H9 (cell line): ENCODE data around the gene LPGAT1. TPM values are rescaled to one million over a fixed set of nuclear protein-coding genes. Genes with fewer than 3 reads are reported as not detected.

Source experiments
- DNase-seq: peaks from one replicate; pipeline ENCODE4 v3.0.0-alpha.2; 2017
- H2AFZ ChIP-seq: one replicate; pipeline ENCODE4 v1.6.1; 2013; ENCODE audit warnings: mild to moderate bottlenecking, low read length, control low read depth, moderate library complexity
- H2AK5ac ChIP-seq: 2 replicates; pipeline ENCODE4 v1.6.1; 2013; ENCODE audit warnings: low read length, control low read depth, mixed read lengths; ENCODE audit not compliant: insufficient read length
- H2BK120ac ChIP-seq: one replicate; pipeline ENCODE4 v1.6.1; 2013; ENCODE audit warnings: low read depth, mild to moderate bottlenecking, low read length, control low read depth, inconsistent platforms; ENCODE audit not compliant: poor library complexity, severe bottlenecking
- H2BK12ac ChIP-seq: 2 replicates; pipeline ENCODE4 v1.6.1; 2013; ENCODE audit warnings: low read length, control low read depth, mixed read lengths, low read depth; ENCODE audit not compliant: insufficient read length
- H2BK15ac ChIP-seq: 2 replicates; pipeline ENCODE4 v1.6.1; 2013; ENCODE audit warnings: low read depth, low read length, control low read depth
- H2BK20ac ChIP-seq: one replicate; pipeline ENCODE4 v1.6.1; 2013; ENCODE audit warnings: low read depth, mild to moderate bottlenecking, low read length, control low read depth, inconsistent platforms; ENCODE audit not compliant: poor library complexity, severe bottlenecking
- H2BK5ac ChIP-seq: 2 replicates; pipeline ENCODE4 v1.6.1; 2013; ENCODE audit warnings: low read length, control low read depth, mixed read lengths; ENCODE audit not compliant: insufficient read length
- H3K14ac ChIP-seq: 2 replicates; pipeline ENCODE4 v1.6.1; 2013; ENCODE audit warnings: low read length, control low read depth; ENCODE audit not compliant: insufficient read depth
- H3K18ac ChIP-seq: 2 replicates; pipeline ENCODE4 v1.6.1; 2013; ENCODE audit warnings: low read depth, mild to moderate bottlenecking, mixed read lengths, low read length, control low read depth; ENCODE audit not compliant: insufficient read length
- H3K23ac ChIP-seq: 2 replicates; pipeline ENCODE4 v1.6.1; 2013; ENCODE audit warnings: low read length, control low read depth, mixed read lengths, low read depth; ENCODE audit not compliant: insufficient read length
- H3K23me2 ChIP-seq: 2 replicates; pipeline ENCODE4 v1.6.1; 2013; ENCODE audit warnings: low read depth, mild to moderate bottlenecking, mixed read lengths, low read length, control low read depth; ENCODE audit not compliant: insufficient read length, poor library complexity, severe bottlenecking
- H3K27ac ChIP-seq: 2 replicates; pipeline ENCODE4 v1.5.1; 2013; ENCODE audit warnings: low read length, control low read depth, mixed read lengths, low read depth; ENCODE audit not compliant: insufficient read length
- H3K27me3 ChIP-seq: 2 replicates; pipeline ENCODE4 v1.6.1; 2013; ENCODE audit warnings: low read length, control low read depth, inconsistent platforms; ENCODE audit not compliant: insufficient read depth
- H3K4ac ChIP-seq: 2 replicates; pipeline ENCODE4 v1.6.1; 2013; ENCODE audit warnings: low read depth, mild to moderate bottlenecking, control low read depth, inconsistent platforms, low read length, moderate library complexity
- H3K4me1 ChIP-seq: 2 replicates; pipeline ENCODE4 v1.6.1; 2013; ENCODE audit warnings: low read length, control low read depth, inconsistent platforms; ENCODE audit not compliant: insufficient read depth
- H3K4me2 ChIP-seq: 2 replicates; pipeline ENCODE4 v1.6.1; 2013; ENCODE audit warnings: low read length, control low read depth, mixed read lengths; ENCODE audit not compliant: insufficient read length, insufficient read depth
- H3K56ac ChIP-seq: 2 replicates; pipeline ENCODE4 v1.6.1; 2013; ENCODE audit warnings: low read depth, mild to moderate bottlenecking, mixed read lengths, low read length, control low read depth; ENCODE audit not compliant: insufficient read length
- H3K79me1 ChIP-seq: 2 replicates; pipeline ENCODE4 v1.6.1; 2013; ENCODE audit warnings: low read depth, mild to moderate bottlenecking, moderate library complexity, low read length, control low read depth, inconsistent platforms; ENCODE audit not compliant: insufficient read depth, poor library complexity, severe bottlenecking
- H3K79me2 ChIP-seq: 2 replicates; pipeline ENCODE4 v1.6.1; 2013; ENCODE audit warnings: low read length, control low read depth, inconsistent platforms; ENCODE audit not compliant: insufficient read depth
- H3K9ac ChIP-seq: 2 replicates; pipeline ENCODE4 v1.6.1; 2013; ENCODE audit warnings: low read length, control low read depth, mixed read lengths; ENCODE audit not compliant: insufficient read length; ENCODE audit errors: extremely low read depth
- H3K9me3 ChIP-seq: one replicate; pipeline ENCODE4 v1.6.1; 2013; ENCODE audit warnings: low read depth, low read length, inconsistent platforms; ENCODE audit not compliant: control insufficient read depth
- H3T11ph ChIP-seq: one replicate; pipeline ENCODE4 v1.6.1; 2013; ENCODE audit warnings: mild to moderate bottlenecking, low read length, control low read depth, inconsistent platforms
- H4K20me1 ChIP-seq: one replicate; pipeline ENCODE4 v1.6.1; 2013; ENCODE audit not compliant: control insufficient read depth, insufficient read length, insufficient read depth
- H4K5ac ChIP-seq: 2 replicates; pipeline ENCODE4 v1.6.1; 2013; ENCODE audit warnings: low read depth, mild to moderate bottlenecking, mixed read lengths, low read length, control low read depth; ENCODE audit not compliant: insufficient read length
- H4K8ac ChIP-seq: replicated peaks from 2 replicates; pipeline ENCODE4 v1.6.1; 2013; ENCODE audit warnings: low read length, control low read depth, mixed read lengths, low read depth; ENCODE audit not compliant: insufficient read length
- H4K91ac ChIP-seq: 2 replicates; pipeline ENCODE4 v1.6.1; 2013; ENCODE audit warnings: low read depth, mild to moderate bottlenecking, moderate library complexity, mixed read lengths, low read length, control low read depth; ENCODE audit not compliant: insufficient read length
- H3K27ac Mint-ChIP-seq, 3 experiments: 2 replicates in 2 of 3; 3 replicates in 1 of 3; pipeline ENCODE4 v1.8.0; 2020 to 2021; ENCODE audit warnings: mixed read lengths in 3 of 3, mild to moderate bottlenecking in 1 of 3, moderate library complexity in 1 of 3
- H3K27me3 Mint-ChIP-seq: 2 replicates; pipeline ENCODE4 v1.8.0; 2021; ENCODE audit warnings: low read depth, mild to moderate bottlenecking, moderate library complexity, mixed read lengths
- H3K36me3 Mint-ChIP-seq, 3 experiments: 2 replicates in 2 of 3; 3 replicates in 1 of 3; pipeline ENCODE4 v1.8.0; 2020 to 2021; ENCODE audit warnings: low read depth in 3 of 3, mixed read lengths in 3 of 3; ENCODE audit not compliant: insufficient read depth in 1 of 3
- H3K4me1 Mint-ChIP-seq, 2 experiments: 2 replicates each; pipeline ENCODE4 v1.8.0; 2020; ENCODE audit warnings: mixed read lengths in 2 of 2
- H3K4me3 Mint-ChIP-seq, 2 experiments: 2 replicates in 1 of 2; 3 replicates in 1 of 2; pipeline ENCODE4 v1.8.0; 2020 to 2021; ENCODE audit warnings: mild to moderate bottlenecking in 2 of 2, mixed read lengths in 2 of 2, moderate library complexity in 1 of 2
- H3K9me3 Mint-ChIP-seq, 2 experiments: 2 replicates in 1 of 2; 3 replicates in 1 of 2; pipeline ENCODE4 v1.8.0; 2020; ENCODE audit warnings: mild to moderate bottlenecking in 2 of 2, mixed read lengths in 2 of 2, moderate library complexity in 1 of 2
- WGBS: extraction: QIAGEN DNeasy Blood & Tissue Kit; methylation state at CpG from one replicate; pipeline ENCODE4 v1.1.7; 2013; ENCODE audit warnings: missing lambda C conversion rate, low lambda C conversion rate, mixed read lengths; ENCODE audit not compliant: insufficient read length; ENCODE audit errors: extremely low coverage; 5-methylcytosine and 5-hydroxymethylcytosine counted together
- total RNA-seq: library from RNA; stranded (reverse); gene quantifications from 2 replicates; pipeline ENCODE4 v1.2.1, GENCODE V29; 2021
- TF ChIP-seq, protein P1 (sequence below): fragments of 200-600 bp; sonication (generic); conservative IDR thresholded peaks from 3 replicates; pipeline ENCODE4 v1.8.0; 2021; ENCODE audit warnings: antibody characterized with exemption, mild to moderate bottlenecking

LPGAT1 gene
- total RNA-seq, 1 experiment from 2014 or later = 12.2 TPM

DNA sequence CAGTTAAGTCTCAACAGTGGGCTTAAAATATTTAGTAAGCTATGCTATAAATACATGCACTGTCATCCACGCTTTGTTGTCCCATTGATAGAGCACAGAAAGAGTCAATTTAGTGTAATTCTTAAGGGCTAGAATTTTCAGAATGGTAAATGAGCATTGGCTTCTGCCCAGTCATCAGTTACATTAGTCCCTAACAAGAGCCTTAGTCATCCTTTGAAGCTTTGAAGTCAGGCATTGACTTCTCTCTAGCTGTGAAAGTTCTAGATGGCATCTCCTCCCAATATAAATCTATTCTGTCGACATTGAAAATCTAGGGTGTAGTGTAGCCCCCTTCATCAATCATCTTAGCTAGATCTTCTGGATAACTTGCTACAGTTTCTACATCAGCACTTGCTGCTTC, 12.0 kb upstream of the LPGAT1 start:
- Histone ChIP-seq H3K4ac (no peak overlapping the region), H3K23me2 (no peaks in the 10 kb centered on the region), H3K79me2 (no peaks in the 10 kb centered on the region), H4K20me1 (no peaks in the 10 kb centered on the region), H2AK5ac (no peak overlapping the region), H2BK12ac (no peak overlapping the region), H3K23ac (no peak overlapping the region), H3K27ac (no peak overlapping the region), H3K27me3 (no peaks in the 10 kb centered on the region), H3K56ac (no peak overlapping the region), H2BK20ac (no peak overlapping the region), H3K4me2 (no peak overlapping the region), H3K4me1 (no peaks in the 10 kb centered on the region), H4K91ac (no peak overlapping the region), H2BK15ac (no peak overlapping the region), H2AFZ (no peak overlapping the region), H3K18ac (no peak overlapping the region), H3K79me1 (no peaks in the 10 kb centered on the region), H3K9ac (no peak overlapping the region), H2BK120ac (no peak overlapping the region), H3T11ph (no peak overlapping the region), H3K14ac (no peak overlapping the region), H2BK5ac (no peak overlapping the region), H3K9me3 (no peaks in the 10 kb centered on the region), H4K8ac (no peak overlapping the region), H4K5ac (no peak overlapping the region)
- no peak overlapping the region for H3K27ac Mint-ChIP-seq
- no peaks in the 10 kb centered on the region for H3K4me1 Mint-ChIP-seq
- no peaks in the 10 kb centered on the region for H3K9me3 Mint-ChIP-seq
- TF ChIP-seq, protein P1, sequence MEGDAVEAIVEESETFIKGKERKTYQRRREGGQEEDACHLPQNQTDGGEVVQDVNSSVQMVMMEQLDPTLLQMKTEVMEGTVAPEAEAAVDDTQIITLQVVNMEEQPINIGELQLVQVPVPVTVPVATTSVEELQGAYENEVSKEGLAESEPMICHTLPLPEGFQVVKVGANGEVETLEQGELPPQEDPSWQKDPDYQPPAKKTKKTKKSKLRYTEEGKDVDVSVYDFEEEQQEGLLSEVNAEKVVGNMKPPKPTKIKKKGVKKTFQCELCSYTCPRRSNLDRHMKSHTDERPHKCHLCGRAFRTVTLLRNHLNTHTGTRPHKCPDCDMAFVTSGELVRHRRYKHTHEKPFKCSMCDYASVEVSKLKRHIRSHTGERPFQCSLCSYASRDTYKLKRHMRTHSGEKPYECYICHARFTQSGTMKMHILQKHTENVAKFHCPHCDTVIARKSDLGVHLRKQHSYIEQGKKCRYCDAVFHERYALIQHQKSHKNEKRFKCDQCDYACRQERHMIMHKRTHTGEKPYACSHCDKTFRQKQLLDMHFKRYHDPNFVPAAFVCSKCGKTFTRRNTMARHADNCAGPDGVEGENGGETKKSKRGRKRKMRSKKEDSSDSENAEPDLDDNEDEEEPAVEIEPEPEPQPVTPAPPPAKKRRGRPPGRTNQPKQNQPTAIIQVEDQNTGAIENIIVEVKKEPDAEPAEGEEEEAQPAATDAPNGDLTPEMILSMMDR = no peak
- WGBS = no CpG with 5 or more reads among the region's 2 CpGs
- H3K36me3 Mint-ChIP-seq = no peaks in the 10 kb centered on the region
- no peak for DNase-seq
- no peaks in the 10 kb centered on the region for H3K27me3 Mint-ChIP-seq
- no peak overlapping the region for H3K4me3 Mint-ChIP-seq
